ENCODE data around the gene TRAM2. TPM values are rescaled to one million over a fixed set of nuclear protein-coding genes. Genes with fewer than 3 reads are reported as not detected.

TRAM2 gene
- total and polyA plus RNA-seq, 12 donors, result 2.2 to 17.9 (median 10.3) TPM

DNA sequence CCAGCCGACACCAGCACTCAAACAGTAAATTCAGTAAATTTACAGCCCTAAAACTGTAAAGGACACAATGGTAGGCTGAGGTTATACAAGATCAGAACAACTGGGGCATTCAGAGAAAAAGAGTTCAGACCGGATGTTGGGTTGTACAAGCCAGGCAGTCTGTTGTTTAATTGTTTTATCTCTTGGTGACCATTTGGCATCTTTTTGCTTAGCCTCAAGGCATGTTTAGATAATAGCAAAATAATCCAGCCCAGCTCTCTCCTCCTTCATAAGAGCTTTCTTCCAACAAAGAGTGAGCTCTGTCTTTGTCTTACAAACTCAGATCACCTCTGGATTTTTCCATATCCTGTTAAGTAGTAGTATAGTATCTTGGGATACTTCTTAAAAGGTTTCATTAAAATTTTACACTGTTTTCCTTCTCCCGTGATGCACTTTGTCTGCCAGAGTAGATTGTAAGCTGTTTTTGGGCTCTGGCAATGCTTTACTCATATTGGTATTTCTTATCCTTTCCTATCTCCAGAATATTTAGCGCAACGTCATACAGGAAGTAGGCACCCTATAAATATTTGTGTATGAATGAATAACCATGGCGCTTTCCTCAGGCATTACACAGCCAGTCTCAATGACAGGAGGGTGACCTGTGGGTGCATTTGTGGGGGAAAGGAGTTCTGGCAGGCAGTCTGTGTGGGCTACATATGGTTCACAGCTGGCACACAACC is 35.6 kb upstream of the TRAM2 start:
- Histone ChIP-seq H3K4me1 (replicated peaks in 1 of 2) (no peaks in the 10 kb centered on the region), H3K9me3 (replicated peaks in 1 of 3) (no peaks in the 10 kb centered on the region), H3K36me3 (replicated peaks in 1 of 2) (no peaks in the 10 kb centered on the region), H3K4me3 (no peak overlapping the region), H3K27ac (no peak overlapping the region), H3K27me3 (no peaks in the 10 kb centered on the region)
- DNase-seq, result no peak
- TF ChIP-seq, protein P1, sequence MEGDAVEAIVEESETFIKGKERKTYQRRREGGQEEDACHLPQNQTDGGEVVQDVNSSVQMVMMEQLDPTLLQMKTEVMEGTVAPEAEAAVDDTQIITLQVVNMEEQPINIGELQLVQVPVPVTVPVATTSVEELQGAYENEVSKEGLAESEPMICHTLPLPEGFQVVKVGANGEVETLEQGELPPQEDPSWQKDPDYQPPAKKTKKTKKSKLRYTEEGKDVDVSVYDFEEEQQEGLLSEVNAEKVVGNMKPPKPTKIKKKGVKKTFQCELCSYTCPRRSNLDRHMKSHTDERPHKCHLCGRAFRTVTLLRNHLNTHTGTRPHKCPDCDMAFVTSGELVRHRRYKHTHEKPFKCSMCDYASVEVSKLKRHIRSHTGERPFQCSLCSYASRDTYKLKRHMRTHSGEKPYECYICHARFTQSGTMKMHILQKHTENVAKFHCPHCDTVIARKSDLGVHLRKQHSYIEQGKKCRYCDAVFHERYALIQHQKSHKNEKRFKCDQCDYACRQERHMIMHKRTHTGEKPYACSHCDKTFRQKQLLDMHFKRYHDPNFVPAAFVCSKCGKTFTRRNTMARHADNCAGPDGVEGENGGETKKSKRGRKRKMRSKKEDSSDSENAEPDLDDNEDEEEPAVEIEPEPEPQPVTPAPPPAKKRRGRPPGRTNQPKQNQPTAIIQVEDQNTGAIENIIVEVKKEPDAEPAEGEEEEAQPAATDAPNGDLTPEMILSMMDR (IDR thresholded peaks at IDR 0.05), result no peak
- TF ChIP-seq POLR2A (IDR thresholded peaks at IDR 0.05), result no peak
- intact Hi-C loops (cut with DNase I), result no loop called here
- WGBS, 4 donors, result 66 to 77% (median 72%) methylated on average over 6 of the region's 6 CpGs

DNA sequence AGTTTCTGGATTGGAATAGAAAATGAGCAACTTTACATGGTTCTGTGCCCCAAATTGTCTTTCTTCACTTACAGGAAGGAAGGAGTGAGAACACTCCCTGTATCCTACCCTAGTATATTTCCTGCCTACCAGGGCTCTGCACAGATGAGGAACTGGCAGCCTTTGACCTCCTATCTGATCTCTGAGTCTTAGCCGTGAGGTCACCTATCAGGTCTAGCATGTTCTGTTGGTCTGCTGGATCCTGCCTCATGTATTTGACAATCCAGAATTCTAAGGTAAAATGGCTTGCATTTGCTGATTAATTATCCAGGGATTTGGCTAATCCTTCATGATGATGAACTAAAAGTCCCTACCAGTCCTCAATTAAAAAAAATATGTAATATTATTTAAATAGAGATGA is 35.0 kb upstream of the TRAM2 start:
- Histone ChIP-seq H3K4me1 (replicated peaks in 1 of 2) (no peaks in the 10 kb centered on the region), H3K36me3 (replicated peaks in 1 of 2) (no peaks in the 10 kb centered on the region), H3K9me3 (replicated peaks in 1 of 3) (no peaks in the 10 kb centered on the region), H3K27me3 (no peaks in the 10 kb centered on the region), H3K4me3 (no peak overlapping the region), H3K27ac (no peak overlapping the region)
- intact Hi-C loops (cut with DNase I), result no loop called here
- no peak for DNase-seq
- 52 to 84% (median 70%) methylated on average over 1 of the region's 1 CpG for WGBS, 4 donors
- TF ChIP-seq, protein P1 (IDR thresholded peaks at IDR 0.05), result no peak
- TF ChIP-seq POLR2A (IDR thresholded peaks at IDR 0.05), result no peak

DNA sequence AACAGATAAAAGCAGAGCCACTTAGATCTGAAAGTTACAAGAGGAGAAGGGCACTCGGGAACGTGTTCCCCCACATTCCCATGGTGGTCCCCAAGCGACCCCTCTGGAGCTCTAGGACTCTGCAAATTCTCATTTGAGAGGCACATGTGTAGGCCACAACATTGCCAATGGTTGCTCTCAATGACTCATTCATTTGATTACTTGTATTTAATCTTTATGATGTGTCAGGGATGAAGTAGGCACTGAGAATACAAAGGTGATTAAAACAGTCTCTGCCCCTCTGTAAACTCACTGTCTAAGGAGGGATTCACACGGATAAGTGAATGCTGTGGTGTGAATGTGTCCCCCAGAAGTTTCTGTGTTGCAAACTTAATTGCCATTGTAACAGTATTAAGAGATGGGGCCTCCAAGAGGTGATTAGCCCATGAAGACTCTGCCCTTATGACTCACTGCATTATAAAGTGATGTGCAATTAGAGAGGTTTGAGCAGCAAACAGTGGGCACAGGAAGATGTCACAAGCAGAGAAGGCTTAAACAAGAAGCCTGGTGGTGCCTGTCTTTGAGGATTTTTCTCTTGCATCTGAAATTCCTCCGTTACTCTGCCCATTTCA is 34.0 kb upstream of the TRAM2 start:
- TF ChIP-seq, protein P1 (IDR thresholded peaks at IDR 0.05), result no peak
- TF ChIP-seq POLR2A (IDR thresholded peaks at IDR 0.05), result no peak
- Histone ChIP-seq H3K4me1 (replicated peaks in 1 of 2) (no peaks in the 10 kb centered on the region), H3K9me3 (replicated peaks in 1 of 3) (no peaks in the 10 kb centered on the region), H3K4me3 (no peak overlapping the region), H3K27me3 (no peaks in the 10 kb centered on the region), H3K27ac (no peak overlapping the region), H3K36me3 (replicated peaks in 1 of 2) (no peaks in the 10 kb centered on the region)
- no peak for DNase-seq
- 74 to 78% (median 77%) methylated on average over 5 of the region's 5 CpGs for WGBS, 4 donors
- intact Hi-C loops (cut with DNase I), result no loop called here

DNA sequence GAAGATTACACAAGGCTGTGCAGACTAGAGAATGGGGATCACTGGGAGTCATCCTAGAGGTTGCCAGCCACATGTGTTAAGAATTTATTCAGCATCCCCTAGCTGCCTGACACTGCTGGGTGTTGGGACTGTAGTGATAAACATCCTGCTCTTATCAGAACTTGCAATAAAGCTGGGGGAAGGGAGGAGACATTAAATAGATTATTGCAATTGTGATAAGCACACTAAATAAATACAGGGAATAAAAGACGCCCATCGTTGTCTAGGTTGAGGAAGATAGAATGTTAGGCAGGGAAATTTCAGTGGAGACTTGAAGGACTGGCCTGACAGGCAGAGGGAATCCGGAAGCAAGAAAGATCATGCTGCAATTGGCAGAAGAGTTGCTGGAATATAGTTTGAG is 33.2 kb upstream of the TRAM2 start:
- H3K27me3 ChIP-seq, result no peaks in the 10 kb centered on the region
- no peak for DNase-seq
- TF ChIP-seq, protein P1 (IDR thresholded peaks at IDR 0.05), result no peak
- TF ChIP-seq POLR2A (IDR thresholded peaks at IDR 0.05), result no peak
- H3K27ac ChIP-seq, result no peak overlapping the region
- H3K4me1 ChIP-seq (replicated peaks in 1 of 2), result no peaks in the 10 kb centered on the region
- no peak overlapping the region for H3K4me3 ChIP-seq
- H3K36me3 ChIP-seq (replicated peaks in 1 of 2), result no peaks in the 10 kb centered on the region
- intact Hi-C loops (cut with DNase I), result no loop called here
- WGBS, 4 donors, result 42 to 53% (median 48%) methylated on average over 3 of the region's 3 CpGs
- H3K9me3 ChIP-seq (replicated peaks in 1 of 3), result no peaks in the 10 kb centered on the region

Data from adrenal gland (tissue), 12 donors.